ENCODE measurements around the gene MME.

Gene MME

DNA sequence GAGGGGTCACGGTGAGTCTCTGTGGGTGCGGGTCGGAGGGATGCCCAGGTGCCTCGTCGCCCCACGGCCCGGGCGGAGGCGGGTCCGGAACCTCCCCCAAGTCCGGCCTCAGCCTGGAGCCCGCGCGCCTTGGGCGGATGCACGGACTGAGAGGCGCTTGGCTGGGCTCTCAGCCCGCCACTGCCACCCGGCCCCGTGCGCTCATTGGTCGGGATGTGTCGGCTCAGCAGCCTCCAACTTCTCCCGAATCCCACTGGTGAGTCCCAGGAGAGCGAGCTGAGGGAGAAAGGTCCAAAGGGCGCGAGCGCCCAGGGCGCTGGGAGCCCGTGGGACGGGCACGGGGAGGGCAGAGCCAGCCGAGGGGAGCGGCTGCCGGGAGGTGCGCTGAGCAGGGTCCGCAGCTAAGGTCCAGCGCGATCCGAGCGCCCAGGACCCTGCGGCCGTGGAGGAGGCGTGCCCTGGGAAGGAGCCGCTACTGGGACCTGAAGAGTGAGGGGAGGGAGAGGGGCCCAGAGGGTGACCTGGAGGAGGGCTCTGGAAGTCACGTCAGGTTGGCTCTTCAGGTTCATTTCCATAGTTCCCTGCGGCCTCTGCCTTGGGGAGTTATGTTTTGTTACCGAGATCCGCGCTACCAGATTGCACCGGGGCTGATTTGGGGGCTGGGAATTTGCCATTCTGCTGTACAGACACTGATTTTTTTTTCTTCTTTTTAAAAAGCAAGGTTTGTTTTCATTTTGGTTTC is at the start of gene MME:
Gene MME, plus strand, starts transcription at position 574 of the 742 bp plus-strand sequence. CDS start 3,849 bp downstream, outside the sequence.
- peak; percentile 75 for DNase-seq

DNA sequence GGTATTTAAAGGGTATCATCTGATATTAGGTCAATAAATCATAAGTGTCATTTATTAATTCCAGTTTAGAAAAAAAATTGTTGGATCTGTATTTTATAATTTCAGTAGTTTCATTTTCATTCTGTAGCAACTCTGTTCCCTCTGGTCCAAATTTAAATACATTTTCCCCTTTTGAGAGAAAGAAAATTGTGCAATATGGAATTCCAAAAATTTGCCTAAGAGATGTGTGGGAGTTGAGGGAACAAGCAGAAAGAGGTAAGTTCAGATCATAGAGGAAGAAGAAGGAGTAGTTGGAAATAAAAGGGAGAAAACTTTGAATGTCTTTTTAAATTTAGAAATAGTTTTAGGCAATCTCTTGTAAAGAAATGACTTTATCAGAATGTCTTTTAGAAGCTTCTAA is 48.9 kb upstream of the MME start:
- peak; percentile 71 for DNase-seq

DNA sequence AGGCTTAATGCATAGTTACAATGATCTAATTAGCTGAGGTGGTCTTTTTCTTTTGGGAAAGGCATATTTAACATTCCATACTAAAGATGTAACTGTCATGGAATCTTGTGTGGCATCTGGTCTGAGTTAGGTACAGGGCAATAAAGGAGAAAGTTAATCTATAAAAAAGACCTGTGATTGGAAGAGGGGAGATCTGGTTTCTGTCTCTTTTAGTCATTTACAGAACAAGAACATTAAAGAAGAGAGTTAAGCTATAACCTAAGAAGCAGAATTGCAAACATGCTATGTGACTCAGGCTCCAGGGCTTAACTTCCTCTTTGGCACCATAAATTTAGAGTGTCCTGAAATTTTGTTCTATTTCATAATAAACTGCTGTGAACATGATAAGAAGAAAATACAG is 47.2 kb upstream of the MME start:
- peak; percentile 97 for DNase-seq

DNA sequence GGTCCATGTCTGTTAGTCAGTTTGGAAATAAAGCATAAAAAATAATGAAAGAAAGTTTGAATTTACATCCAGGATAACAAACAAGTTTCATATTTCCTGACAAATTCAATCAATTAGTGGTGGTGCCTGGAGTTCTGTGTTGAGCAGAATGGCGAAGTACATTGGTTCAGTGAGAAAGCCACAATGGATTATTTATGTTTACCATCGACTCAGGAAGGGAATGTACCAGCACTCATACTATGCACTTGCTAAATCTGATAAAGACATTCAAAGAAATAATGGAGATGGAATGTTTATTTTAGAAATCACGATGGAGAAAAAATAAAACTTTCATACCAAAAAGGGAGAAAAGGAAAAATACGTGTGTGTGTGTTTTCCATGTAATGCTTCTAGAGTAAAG is 45.3 kb upstream of the MME start:
- no peak for DNase-seq

DNA sequence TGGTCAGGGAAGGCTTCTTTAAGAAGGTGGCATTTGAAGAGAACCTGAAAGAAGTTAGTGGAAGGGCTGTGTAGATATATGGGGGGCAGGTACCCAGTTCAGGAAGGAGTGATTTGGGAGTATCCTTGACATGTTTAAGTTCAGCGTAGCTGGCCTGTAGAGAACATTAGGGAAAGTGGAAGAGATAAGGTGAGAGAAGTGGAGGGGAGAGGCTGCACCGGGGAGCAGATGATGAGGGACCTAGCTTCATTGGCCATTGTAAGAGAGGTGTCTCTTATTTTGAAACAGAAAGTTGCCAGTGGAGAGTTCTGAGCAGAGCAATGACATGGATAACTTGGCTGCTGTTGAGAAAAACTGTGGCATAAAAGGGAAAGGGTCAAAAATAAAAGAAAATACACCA is 44.6 kb upstream of the MME start:
- no peak for DNase-seq

DNA sequence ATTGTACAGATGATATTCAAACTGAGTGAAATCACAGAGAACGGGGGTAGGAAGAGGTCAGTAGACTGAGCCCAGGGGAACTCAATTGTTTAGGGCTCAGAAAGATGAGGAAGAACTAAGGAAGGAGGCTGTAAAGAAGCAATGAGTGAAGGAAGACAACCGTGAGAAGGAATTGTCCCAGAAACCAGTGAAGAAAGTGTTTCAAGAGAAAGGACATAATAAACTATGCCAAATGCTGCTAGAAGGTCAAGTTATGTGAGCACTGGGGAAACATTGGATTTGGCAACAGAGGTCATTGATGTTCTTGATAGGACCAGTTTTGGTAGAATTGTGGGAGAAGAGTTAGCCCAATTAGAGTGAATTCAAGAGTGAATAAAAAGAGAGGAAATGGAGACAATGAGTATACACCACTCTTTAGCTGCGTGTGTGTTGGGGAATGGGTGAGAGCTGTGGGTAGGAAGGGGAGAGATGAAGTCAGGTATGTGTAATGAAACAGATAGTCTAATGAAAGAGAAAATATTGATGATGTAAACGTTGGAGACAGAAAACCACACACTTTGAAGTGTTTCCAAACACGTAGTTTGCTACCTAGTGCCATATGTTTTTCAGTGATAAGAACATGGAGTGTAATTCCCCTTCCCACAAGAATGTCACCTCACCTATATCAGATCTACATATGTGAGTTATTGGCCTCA is 42.5 kb upstream of the MME start:
- no peak for DNase-seq

DNA sequence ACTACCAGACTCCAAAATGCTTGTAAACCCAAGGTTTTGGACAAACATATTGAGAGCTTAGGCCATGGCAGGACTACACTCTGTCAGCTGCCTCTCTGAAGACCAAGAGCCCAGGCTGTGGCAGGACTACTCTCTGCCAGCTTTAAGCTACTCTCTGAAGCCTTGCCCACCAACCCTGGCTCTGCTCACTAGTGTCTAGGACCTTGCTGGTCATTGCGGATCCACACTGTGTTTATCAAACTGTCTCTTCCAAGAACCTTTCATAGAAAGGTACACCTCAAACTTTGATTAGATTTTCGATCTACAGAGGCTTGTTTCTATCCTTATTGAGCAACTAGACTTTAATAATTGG is 41.9 kb upstream of the MME start:
- no peak for DNase-seq

DNA sequence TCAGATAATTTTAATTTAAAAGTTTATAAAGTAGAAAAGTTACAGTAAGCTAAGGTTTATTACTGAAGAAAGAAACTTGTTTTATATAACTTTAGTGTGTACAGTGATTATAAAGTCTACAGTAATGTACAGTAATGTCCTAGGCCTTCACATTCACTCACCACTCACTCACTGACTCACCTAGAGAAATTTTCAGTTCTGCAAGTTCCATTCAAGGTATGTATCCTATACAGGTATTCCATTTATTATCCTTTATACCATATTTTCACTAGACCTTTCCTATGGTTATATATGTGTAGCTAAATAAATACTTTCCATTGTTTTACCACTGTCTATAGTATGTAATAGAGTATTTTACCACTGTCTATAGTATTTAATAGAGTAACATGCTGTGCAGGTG is 33.2 kb upstream of the MME start:
- no peak for DNase-seq

DNA sequence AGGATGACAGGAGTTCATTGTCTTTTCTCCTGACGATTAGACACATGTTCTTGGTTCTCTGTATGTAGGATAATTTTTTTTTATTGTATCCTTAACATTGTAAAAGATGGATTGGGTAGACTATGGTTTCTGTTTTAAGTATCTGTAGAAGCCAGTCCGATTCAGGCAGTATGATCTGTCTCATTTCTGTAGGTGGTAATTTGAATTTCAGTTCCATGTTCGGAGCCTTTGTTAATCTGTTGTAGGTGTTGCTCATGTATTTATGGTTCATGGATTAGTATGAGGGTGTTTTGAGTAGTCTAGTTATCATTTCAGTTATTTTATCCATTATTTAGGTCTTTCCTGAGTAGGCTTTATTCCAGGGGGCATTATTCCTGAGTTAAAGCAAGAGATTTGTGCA is 32.4 kb upstream of the MME start:
- DNase-seq: no peak

DNA sequence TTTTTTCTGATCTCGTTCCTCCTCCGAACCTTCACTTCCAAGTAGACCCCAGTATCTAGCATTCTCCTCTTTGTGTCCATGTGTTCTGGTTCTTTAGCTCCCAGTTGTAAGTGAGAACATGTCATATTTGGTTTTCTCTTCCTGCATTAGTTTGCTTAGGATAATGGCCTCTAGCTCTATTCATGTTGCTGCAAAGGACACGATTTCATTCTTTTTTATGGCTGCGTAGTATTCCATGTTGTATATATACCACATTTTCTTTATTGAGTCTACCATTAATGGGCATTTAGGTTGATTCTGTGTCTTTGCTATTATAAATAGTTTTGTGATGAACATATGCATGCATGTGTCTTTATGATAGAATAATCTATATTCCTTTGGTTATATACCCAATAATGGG is 30.2 kb upstream of the MME start:
- no peak for DNase-seq

DNA sequence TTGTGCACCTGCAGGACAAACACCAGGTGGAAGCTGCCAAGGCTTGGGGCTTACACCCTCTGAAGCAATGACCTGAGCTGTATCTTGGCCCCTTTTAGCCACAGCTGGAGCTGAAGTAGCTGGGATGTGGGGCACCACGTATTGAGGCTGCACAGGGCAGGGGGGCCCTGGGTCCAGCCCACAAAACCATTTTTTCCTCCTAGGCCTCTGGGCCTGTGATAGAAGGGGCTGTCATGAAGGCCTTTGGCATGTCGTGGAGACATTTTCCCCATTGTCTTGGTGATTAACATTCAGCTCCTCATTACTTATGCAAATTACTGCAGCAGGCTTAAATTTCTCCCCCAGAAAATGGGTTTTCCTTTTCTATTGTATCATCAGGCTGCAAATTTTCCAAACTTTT is 27.6 kb upstream of the MME start:
- no peak for DNase-seq

DNA sequence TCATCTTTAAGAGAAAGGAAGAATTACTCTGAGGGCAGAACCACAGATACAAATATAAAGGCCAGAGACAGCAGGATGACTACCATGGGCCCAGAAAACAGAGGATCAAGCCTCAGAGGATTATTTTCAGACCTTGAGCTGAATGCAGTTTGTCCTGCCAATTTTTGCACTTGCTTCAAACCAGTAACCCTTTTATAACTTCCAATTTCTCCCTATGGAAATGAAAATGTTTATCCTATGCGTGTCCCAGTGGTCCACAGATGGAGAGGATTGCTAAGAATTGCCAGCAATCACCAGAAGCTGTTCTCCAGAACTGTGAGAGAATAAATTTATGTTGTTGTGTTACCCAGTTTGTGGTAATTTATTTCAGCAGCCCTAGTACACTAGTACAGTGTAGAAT is 26.4 kb upstream of the MME start:
- DNase-seq: no peak

DNA sequence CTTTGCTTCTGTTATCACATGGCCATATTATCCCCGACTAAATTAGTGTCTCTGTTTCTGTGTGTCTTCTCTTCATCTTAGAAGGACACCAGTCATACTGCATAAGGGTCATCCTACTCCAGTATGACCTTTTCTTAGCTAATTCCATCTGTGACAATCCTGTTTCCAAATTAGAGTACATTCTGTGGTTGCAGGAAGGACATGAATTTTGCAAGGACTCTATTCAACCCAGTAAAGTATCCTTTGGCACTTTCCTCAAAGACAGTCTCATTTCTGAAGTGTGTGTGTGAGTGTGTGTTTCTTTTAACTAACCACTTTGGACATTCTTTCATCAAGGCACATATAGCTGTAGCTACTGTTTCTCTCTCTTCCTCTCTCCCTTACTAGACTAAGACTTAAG is 15.2 kb upstream of the MME start:
- DNase-seq: no peak

DNA sequence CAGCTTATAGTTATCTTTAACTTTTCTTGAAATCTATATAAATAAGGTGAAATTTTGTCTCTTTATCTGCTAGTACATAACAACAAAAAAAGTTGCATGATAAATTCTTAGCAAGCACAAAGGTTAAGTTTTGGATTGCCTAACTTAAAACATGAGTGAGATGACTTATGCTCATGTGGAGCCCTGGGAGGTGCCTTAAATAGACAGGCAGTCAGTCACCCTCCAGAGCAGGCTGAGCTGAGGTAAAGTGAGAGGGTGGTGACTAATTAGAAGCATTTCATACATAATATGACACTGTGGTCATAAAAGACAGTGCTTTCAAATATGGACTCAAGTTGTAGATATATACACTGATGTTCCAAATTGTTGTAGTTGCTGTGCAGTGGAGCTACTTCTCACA is 14.6 kb upstream of the MME start:
- peak; percentile 88 for DNase-seq

DNA sequence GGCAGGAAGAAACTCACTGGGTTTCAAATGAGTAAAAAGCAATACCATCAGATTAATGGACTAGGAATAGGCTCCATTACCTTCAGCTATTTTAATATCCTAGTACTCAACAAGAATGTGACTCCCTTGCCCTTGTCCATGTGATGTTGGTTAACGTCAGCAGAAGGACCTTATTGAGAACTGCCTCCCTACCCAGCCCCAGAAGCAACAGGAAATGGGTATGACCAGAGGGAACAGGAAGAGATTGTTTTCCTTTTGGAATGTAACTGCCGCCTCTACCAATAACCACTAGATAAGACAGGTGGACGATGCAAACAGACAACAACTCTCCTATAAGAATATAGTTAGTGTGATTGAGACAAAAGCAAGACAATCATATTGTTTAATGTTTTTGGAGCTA is 10.4 kb upstream of the MME start:
- peak; percentile 44 for DNase-seq

DNA sequence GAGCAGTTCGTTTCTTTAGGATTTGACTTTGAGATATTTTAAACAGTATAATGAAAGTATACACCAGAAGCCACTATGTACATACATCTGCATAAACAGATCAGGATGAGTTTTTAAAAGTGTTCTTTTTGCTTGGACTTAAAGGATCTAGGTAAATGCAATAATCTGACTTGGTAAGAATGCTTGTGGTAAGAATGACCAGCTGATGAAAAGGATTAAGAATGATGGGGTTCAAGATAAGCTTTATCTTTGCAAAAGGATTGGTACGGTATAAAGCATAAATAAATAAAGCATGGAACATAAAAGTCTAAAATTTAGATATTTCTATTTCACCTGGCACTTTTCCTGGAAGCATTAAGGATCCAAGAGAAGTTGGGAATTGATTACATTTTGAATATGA is 9.8 kb upstream of the MME start:
- no peak for DNase-seq

DNA sequence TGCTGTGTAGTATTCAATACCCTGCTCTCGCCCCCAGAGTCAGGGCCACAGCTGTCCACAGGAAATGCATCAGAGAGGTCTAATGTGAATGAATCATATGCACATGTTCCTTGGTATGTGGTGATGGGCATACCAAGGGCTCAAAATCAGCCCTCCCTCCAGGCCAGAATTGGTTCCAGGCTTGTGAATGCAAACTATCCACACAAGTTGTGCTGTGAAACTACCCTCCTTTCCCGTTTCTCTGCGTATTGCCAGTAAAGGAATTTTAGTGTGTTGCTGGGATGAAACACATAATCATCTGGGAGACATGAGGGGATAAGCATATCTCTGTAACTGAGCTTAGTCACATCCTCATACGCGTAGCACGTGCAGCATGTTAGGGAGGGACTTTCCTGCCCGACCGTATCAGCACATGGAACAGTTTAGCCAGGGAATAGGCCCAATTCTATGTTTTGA is 9.2 kb upstream of the MME start:
- peak; percentile 99 for DNase-seq

DNA sequence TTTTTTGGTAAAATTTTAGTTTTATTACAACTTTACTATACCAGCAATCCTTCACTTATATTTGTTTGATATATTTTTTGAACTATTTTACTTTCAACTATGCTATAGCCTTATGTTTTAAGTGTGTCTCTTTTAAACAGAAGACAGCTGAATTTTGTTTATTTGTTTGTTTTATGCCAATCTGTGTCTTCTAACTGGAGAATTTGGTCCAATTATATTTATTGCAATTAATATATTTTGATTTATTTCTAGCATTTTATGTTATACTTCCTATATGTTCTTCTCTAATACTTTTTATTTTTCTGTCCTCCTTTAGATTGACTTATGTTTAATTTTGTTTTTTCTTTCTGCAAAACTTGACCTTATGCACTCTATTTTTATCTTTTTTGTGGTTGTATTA is 4.9 kb upstream of the MME start:
- no peak for DNase-seq

DNA sequence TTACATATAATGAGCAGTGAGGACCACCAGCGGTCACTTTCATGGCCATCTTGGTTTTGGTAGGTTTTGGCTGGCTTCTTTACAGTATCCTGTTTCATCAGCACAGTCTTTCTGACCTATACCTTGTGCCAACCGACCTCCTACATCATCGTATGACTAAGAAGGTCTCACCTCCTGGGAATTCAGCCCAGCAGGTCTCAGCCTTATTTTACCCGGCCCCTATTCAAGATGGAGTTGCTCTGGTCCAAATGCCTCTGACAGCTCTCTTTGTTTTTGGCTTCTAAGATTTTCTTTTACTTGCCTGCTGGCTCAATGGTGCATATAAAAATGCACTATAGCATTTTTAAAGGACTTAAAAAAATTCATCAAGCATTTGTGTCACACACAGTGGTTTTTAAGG is 3.2 kb upstream of the MME start:
- no peak for DNase-seq

DNA sequence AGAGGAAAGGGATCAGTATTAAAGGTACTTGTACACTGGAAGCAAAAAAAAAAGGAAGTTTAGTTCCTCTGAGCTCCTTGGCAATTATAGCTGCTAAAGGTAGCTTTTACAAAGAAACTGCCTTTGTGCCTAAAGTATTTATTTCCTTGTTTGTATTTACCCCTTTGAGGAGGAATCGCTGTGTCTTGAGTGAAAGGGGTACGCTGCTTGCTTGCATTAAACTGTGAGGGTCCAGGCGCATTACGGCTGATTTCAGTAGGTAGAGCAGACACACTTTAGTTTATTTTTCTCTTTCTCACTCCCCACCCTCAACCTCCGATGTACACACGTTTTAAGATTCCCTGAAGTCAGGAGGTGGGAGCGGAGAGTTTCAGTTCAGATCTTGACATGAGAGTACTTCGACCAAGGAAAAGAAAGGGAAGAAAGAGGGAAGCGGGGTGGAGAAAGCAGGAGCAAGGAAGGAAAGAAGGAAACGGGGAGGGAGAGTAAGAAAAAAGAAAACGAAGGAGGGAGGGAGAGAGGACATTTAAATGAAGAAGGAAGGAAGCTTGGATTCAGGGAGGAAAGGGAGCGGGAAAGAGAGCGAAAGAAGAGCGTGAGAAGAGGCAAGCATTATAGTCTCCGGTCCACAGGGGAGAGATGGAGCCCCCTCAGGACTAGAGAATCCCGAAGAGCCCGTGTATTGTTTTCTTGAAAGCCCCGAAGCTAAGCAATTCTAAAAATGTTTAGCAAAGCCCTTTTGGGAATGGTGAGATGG is 1.2 kb upstream of the MME start:
- DNase-seq: peak; percentile 34

DNA sequence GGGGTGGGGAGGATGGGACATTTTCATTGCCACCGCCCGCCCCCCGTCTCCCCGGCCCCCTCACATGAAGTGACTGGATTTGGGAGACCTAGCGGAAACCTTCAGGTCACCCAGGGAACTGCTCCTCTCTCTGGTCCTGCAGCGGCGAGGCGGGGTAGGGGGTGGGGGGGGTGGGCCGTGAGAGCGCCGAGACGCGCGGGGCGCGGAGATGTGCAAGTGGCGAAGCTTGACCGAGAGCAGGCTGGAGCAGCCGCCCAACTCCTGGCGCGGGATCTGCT is 712 bp upstream of the MME start:
- peak; percentile 76 for DNase-seq

DNA sequence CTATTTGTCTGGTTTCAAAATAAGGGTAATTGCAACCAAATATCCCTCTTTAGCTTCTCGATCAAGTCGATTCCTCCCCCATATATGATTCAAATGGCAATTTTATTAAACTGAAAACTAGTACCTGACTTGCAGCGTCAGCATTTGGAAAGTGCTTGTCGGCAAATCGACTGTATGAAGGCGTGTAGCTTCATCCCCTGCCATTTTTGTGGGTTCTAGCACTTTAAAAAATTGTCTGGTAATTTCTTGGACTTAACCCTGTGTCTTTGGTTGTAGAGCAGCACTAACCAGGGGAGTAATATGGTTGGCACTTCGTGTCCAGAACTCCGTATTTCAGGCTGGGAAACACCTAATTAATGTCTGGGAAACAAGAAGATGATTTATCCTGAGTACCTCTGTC is 573 bp downstream of the MME start:
- peak; percentile 14 for DNase-seq

DNA sequence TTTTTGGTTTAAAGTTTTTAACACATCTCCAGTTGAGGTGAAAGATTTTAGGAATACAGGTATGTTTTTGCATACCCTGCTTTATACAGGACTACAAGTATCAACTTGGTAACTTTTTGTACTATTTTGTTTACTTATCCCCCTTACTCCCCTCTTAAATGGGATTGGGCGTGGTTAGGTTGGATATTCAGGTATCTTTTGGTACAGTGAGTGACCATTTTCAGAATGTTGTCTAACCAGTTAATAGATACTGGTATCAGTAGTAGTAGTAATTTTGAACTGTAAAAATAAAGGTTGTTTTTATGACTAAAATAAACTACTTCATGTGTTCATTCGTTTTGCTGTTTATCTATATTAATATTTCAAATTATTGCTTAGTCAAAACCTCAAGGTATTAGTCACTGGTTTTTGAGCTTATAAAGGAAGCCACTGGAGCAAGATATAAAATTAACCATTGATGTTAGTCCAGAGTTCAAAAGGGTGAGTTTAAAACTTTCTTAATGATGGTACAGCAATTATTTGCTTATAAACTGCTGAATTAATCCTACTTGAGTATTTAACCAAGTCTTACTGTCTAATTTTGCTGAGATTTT is 3.3 kb downstream of the MME start:
- no peak for DNase-seq

DNA sequence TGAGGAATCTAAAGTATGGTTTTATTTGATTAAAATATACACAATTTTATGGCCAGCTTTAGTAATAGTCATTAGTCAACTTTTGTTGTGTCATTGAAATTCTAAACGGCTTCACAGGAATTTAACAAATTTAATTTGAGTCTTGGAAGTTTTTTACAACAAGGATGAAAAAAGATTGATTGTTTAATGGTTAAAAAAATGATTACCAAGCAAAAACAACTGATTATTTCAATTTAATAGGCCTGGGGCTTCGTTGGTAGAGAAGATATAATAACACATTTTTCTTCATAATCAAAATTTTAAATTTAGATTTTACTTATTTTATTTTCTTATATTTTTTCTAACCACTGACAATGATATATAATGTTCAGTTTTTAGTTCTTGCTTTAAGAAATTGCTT is 4.4 kb downstream of the MME start:
- DNase-seq: no peak

Measured in fibroblast of upper back skin (primary cell).